GM18951 (cell line): ENCODE data around the gene NBAS.

Experiments used
- POLR2A ChIP-seq: IDR thresholded peaks from 4 replicates; pipeline ENCODE4 v1.6.1; 2011; ENCODE audit warnings: mild to moderate bottlenecking; ENCODE audit not compliant: insufficient read length, insufficient read depth; ENCODE audit errors: extremely low read depth
- in situ Hi-C: fragments of 300-500 bp; cut with MboI; formaldehyde crosslinking; loops from one replicate; pipeline ENCODE4 v1.12.0; 2022; ENCODE audit warnings: low sequenced_read_pairs, mixed read lengths, inconsistent platforms; ENCODE audit not compliant: unreplicated experiment

Gene NBAS

DNA sequence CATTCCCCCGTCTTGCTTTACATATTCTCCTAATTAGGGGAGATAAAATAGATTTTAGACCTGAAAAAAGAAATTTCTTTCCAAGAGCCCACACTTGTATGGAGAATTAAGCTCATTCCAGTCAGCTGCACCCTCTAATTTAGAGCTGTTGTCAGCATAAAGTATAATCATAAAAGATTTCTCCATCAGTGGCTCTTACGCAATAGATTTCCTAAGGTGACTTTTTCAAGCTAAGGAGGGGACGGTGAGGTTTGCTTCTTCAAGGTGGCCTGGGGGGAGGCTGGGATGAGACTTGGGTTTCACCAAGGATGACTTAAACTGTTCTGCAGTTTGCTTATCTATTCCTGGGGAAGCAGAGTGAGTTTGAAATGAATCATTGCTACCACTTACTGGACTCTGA, 426.2 kb downstream of the NBAS start:
- in situ Hi-C loops: no loop called here
- no peak for TF ChIP-seq POLR2A

- TF ChIP-seq POLR2A: no peak
- in situ Hi-C loops: no loop called here
Measured at GRCh38 chr2:15133461-15133860, 427.7 kb downstream of the NBAS start.

GRCh38 chr2:15128846-15129245, 432.3 kb downstream of the NBAS start:
- in situ Hi-C loops: no loop called here
- TF ChIP-seq POLR2A: no peak

DNA sequence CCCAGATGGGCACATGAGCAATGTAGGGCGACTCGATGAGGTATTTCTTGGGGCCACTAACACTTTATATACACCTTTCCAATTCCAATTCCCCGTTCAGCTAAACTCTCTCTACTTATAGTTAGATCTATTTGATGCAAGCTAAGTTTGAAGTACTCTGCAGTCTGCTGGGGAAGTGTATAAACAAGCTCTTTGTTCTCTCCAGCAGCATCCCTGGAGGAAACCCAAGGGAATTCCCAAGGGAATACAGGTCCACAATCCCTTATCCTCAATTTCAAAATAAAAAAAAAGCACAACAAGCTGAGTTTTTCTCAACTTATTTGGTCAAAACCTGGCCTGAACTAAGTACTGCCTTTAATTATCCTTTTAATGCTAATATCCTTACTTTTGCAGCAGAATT, 433.3 kb downstream of the NBAS start:
- in situ Hi-C loops: no loop called here
- TF ChIP-seq POLR2A: no peak

- in situ Hi-C loops: no loop called here
- TF ChIP-seq POLR2A: no peak
Measured at GRCh38 chr2:15127301-15127700, 433.8 kb downstream of the NBAS start.

- in situ Hi-C loops: no loop called here
- no peak for TF ChIP-seq POLR2A
Measured at GRCh38 chr2:15126373-15126772, 434.8 kb downstream of the NBAS start.

DNA sequence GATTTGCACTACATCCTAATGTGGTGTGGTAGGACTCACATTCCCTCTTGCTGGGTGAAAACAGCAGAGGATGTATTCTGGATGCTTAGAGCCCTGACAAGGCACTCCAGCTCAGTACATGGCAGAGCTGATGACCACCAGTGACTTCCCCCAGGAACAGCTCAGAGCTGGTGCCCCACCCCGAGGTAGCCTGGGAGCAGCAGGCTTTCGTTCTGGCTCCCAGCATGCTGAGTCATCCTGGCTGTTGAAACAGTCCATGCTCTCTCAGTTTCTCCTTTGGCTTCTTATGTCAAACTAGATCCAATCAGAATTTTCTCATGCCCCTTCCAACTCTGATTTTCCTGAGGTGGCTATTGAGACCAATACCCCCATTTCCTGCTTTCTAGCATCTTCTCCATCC, 438.2 kb downstream of the NBAS start:
- in situ Hi-C loops: no loop called here
- no peak for TF ChIP-seq POLR2A

DNA sequence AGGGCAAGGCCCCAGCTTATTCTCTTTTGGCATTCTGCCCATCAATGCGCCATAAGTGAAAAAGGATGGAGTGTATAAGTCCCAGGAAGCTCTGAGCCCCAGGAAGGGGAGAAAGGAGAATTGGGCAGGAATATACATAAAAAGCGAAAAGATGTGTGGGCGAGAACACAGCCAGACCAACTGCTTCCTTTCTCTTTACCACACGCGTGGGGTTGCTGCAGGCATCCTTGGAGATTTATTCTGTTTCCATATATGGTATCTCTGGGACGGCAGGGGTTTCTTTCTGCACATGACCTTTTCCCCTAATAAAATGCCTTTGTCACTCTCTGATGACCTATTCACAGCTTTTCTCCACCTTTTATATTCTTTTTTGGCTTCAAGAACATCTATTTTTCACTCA, 440.5 kb downstream of the NBAS start:
- TF ChIP-seq POLR2A: no peak
- in situ Hi-C loops: no loop called here

DNA sequence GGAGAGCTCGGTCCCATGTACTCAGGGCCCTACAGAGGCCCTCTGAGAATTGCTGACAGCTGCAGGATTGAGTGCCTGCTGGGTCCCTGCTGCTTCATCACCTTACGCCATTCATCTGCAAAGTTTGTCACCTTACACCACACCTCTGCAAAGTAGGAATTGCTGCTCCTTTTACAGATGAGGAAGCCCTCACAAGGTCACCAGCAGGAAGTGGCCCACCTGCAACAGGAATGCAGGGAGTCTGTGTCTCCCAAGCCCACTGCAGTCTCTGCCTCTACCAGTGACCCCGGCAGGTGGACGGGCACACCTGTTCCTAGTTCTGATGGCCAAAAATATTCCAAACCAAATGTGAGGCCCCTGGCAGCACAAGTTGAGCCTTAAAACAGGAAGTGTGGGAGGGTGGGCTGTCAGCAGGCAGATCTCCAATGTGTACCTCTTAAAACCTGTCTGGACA, 441.4 kb downstream of the NBAS start:
- no peak for TF ChIP-seq POLR2A
- in situ Hi-C loops: no loop called here

GRCh38 chr2:15117409-15118050, 443.6 kb downstream of the NBAS start:
- in situ Hi-C loops: no loop called here
- no peak for TF ChIP-seq POLR2A
